Measurements from ENCODE around the gene ITGB5. TPM values are rescaled to one million over a fixed set of nuclear protein-coding genes. Genes with fewer than 3 reads are reported as not detected.

ITGB5 gene
- total RNA-seq, 1 donor from 2014 or later: 63.3 TPM

GRCh38 chr3:124714223-124714853 lies 172.8 kb downstream of the ITGB5 start:
- TF ChIP-seq CTCF (IDR thresholded peaks at IDR 0.05; ENCODE audit: unreplicated experiment): no peak
- Mint-ChIP-seq H3K36me3 (peaks cover 10% of the 10 kb centered on the region), H3K4me3 (no peak overlapping the region), H3K27me3 (ENCODE audit: low read depth) (no peaks in the 10 kb centered on the region), H3K27ac (no peak overlapping the region), H3K9me3 (no peaks in the 10 kb centered on the region), H3K4me1 (peaks cover 7% of the 10 kb centered on the region)
- no peak for DNase-seq (ENCODE audit: low spot score in 2 of 2, unreplicated experiment in 2 of 2)

Small RNA genes lying within 50 kb of the gene (microRNA-seq; reads per million reads assigned to microRNA genes)
- not detected for gene MIR544B

Other genes with a start within 250 kb of the ITGB5 start
- 35.9 to 40.7 TPM (median 37.3 TPM) in 3 replicates for gene UMPS, start 156.9 kb downstream of the ITGB5 start, total RNA-seq
- 0.16 TPM in 1 of 3 replicates, not detected in the others for gene MUC13, start 47.4 kb upstream of the ITGB5 start, total RNA-seq
- 12.8 to 14.4 TPM (median 13.8 TPM) in 3 replicates for gene HEG1, start 168.6 kb upstream of the ITGB5 start, total RNA-seq